ENCODE measurements around the gene KCNJ11.

DNA sequence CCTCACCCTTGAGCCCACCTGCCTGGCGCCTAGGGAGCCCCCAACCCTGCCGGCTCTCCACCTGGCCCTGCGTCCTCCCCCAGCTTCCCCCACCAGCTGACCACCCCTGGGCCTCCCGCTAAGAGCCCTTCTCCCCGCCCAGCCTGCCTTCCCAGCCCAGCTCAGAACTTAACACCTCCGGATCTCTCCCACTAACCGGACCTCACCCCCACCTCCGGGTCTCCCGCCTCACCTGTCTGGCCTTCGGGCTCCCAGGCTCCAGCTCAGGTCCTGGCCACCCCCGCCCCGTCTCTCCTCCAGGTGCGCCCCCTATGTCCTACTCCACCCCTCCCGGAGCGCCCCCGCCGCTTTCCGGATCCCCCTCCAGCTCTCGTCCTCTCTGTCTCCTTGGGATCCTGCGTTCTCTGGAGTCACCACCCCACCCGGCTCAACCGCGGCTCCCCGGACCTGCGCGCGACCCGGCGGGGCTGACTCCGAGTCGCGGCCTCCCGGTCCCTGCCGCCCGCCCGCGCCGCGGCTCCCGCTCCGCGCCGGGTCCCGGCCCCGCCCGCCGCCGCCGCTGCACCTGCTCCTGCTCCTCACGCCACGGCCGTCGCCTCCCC, at the start of gene KCNJ11:
- TF ChIP-seq, protein P1, sequence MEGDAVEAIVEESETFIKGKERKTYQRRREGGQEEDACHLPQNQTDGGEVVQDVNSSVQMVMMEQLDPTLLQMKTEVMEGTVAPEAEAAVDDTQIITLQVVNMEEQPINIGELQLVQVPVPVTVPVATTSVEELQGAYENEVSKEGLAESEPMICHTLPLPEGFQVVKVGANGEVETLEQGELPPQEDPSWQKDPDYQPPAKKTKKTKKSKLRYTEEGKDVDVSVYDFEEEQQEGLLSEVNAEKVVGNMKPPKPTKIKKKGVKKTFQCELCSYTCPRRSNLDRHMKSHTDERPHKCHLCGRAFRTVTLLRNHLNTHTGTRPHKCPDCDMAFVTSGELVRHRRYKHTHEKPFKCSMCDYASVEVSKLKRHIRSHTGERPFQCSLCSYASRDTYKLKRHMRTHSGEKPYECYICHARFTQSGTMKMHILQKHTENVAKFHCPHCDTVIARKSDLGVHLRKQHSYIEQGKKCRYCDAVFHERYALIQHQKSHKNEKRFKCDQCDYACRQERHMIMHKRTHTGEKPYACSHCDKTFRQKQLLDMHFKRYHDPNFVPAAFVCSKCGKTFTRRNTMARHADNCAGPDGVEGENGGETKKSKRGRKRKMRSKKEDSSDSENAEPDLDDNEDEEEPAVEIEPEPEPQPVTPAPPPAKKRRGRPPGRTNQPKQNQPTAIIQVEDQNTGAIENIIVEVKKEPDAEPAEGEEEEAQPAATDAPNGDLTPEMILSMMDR (IDR thresholded peaks at IDR 0.05): no peak
- no peak for TF ChIP-seq POLR2A (IDR thresholded peaks at IDR 0.05)

Measured in adrenal gland (tissue), 5 donors.